ENCODE data around the gene PCGF6.

GRCh38 chr10:103254538-103255325 lies 96.2 kb downstream of the PCGF6 start:
- TF ChIP-seq, protein P1, sequence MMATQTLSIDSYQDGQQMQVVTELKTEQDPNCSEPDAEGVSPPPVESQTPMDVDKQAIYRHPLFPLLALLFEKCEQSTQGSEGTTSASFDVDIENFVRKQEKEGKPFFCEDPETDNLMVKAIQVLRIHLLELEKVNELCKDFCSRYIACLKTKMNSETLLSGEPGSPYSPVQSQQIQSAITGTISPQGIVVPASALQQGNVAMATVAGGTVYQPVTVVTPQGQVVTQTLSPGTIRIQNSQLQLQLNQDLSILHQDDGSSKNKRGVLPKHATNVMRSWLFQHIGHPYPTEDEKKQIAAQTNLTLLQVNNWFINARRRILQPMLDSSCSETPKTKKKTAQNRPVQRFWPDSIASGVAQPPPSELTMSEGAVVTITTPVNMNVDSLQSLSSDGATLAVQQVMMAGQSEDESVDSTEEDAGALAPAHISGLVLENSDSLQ (IDR thresholded peaks at IDR 0.05), result no peak
- TF ChIP-seq SUZ12 (IDR thresholded peaks at IDR 0.05) (no peak), CTBP1 (IDR thresholded peaks at IDR 0.05; ENCODE audit: borderline replicate concordance) (no peak), NFRKB (IDR thresholded peaks at IDR 0.05) (no peak)

Measured in HEK293T (cell line).